ENCODE data around the gene DENND1A. TPM values are rescaled to one million over a fixed set of nuclear protein-coding genes. Genes with fewer than 3 reads are reported as not detected.

Gene DENND1A
- total and polyA plus RNA-seq, 2 of the 13 experiments (the other 11 are each of a cell fraction or from before 2014, with no cell fraction given): 14.8 to 30.1 TPM

- CTCF ChIA-PET (ENCODE audit: low intra/inter-chr PET ratio, low total read pairs): no interaction called here
- 0 out of 3 replicates have a peak, but pooled peaks have one; percentile 32 for ATAC-seq
- intact Hi-C loops (cut with micrococcal nuclease; ENCODE audit: unreplicated experiment): no loop called here
- Histone ChIP-seq H3K4me2 (ENCODE audit: low read depth, low read length) (no peak overlapping the region), H4K20me1 (ENCODE audit: insufficient read depth, low read length) (no peaks in the 10 kb centered on the region), H3K4me1 (ENCODE audit: insufficient read depth, low read length) (peaks cover 15% of the 10 kb centered on the region), H3K27me3 (ENCODE audit: control insufficient read depth in 1 of 2, insufficient read depth in 2 of 2, low read length in 2 of 2) (no peaks in the 10 kb centered on the region), H2AFZ (ENCODE audit: low read length) (no peak overlapping the region), H3K4me3 (replicated peaks in 1 of 3; ENCODE audit: insufficient read depth in 1 of 3, low read depth in 2 of 3, low read length in 3 of 3) (no peak overlapping the region), H3K36me3 (replicated peaks in 1 of 2; ENCODE audit: control insufficient read depth in 1 of 2, insufficient read depth in 2 of 2, low read length in 2 of 2) (peaks cover 0 to 4% of the 10 kb centered on the region in 2 experiments; a peak in 2 of 5 replicates), H3K27ac (ENCODE audit: extremely low read length, insufficient read depth, low read length) (no peak overlapping the region), H3K9me3 (ENCODE audit: low read length) (no peaks in the 10 kb centered on the region), H3K79me2 (ENCODE audit: insufficient read depth, low read length) (no peaks in the 10 kb centered on the region), H3K9ac (ENCODE audit: insufficient read depth, low read depth, low read length) (no peak overlapping the region)
- DNase-seq (ENCODE audit: low spot score): peak; percentile 25
- no TSS peak for BruUV-seq (replicated peaks)
- in situ Hi-C loops (cut with HindIII; ENCODE audit: extremely low pct_ligation_motif_present, low pct_unique_long_range_greater_than_20kb): no loop called here
- FAIRE-seq: no peak
- WGBS (ENCODE audit: low lambda C conversion rate): 83% methylated on average over 3 of the region's 3 CpGs
- POLR2A ChIA-PET: no interaction called here
- TF ChIP-seq KAT8 (CRISPR knock-in tag; IDR thresholded peaks at IDR 0.05): peak; percentile 27; the same call in 1 of the 2 replicates
- TF ChIP-seq FOXA1 (IDR thresholded peaks at IDR 0.05): no peak
- peak; percentile 72 for TF ChIP-seq FOXA1 (CRISPR knock-in tag; IDR thresholded peaks at IDR 0.05)
- TF ChIP-seq, protein P1, sequence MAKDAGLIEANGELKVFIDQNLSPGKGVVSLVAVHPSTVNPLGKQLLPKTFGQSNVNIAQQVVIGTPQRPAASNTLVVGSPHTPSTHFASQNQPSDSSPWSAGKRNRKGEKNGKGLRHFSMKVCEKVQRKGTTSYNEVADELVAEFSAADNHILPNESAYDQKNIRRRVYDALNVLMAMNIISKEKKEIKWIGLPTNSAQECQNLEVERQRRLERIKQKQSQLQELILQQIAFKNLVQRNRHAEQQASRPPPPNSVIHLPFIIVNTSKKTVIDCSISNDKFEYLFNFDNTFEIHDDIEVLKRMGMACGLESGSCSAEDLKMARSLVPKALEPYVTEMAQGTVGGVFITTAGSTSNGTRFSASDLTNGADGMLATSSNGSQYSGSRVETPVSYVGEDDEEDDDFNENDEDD (CRISPR knock-in tag; IDR thresholded peaks at IDR 0.05; ENCODE audit: borderline replicate concordance): no peak
- no peak for TF ChIP-seq HOMEZ (CRISPR knock-in tag; IDR thresholded peaks at IDR 0.05; ENCODE audit: low read depth)
- TF ChIP-seq, protein P2, sequence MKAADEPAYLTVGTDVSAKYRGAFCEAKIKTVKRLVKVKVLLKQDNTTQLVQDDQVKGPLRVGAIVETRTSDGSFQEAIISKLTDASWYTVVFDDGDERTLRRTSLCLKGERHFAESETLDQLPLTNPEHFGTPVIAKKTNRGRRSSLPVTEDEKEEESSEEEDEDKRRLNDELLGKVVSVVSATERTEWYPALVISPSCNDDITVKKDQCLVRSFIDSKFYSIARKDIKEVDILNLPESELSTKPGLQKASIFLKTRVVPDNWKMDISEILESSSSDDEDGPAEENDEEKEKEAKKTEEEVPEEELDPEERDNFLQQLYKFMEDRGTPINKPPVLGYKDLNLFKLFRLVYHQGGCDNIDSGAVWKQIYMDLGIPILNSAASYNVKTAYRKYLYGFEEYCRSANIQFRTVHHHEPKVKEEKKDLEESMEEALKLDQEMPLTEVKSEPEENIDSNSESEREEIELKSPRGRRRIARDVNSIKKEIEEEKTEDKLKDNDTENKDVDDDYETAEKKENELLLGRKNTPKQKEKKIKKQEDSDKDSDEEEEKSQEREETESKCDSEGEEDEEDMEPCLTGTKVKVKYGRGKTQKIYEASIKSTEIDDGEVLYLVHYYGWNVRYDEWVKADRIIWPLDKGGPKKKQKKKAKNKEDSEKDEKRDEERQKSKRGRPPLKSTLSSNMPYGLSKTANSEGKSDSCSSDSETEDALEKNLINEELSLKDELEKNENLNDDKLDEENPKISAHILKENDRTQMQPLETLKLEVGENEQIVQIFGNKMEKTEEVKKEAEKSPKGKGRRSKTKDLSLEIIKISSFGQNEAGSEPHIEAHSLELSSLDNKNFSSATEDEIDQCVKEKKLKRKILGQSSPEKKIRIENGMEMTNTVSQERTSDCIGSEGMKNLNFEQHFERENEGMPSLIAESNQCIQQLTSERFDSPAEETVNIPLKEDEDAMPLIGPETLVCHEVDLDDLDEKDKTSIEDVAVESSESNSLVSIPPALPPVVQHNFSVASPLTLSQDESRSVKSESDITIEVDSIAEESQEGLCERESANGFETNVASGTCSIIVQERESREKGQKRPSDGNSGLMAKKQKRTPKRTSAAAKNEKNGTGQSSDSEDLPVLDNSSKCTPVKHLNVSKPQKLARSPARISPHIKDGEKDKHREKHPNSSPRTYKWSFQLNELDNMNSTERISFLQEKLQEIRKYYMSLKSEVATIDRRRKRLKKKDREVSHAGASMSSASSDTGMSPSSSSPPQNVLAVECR (CRISPR knock-in tag; IDR thresholded peaks at IDR 0.05; ENCODE audit: borderline replicate concordance): no peak
- no peak for TF ChIP-seq ZSCAN31 (CRISPR knock-in tag; IDR thresholded peaks at IDR 0.05; ENCODE audit: low read depth)
- 0 out of 2 replicates have a peak, but pooled peaks have one; percentile 22 for TF ChIP-seq GATAD2A (CRISPR knock-in tag; IDR thresholded peaks at IDR 0.05)
- TF ChIP-seq, protein P3, sequence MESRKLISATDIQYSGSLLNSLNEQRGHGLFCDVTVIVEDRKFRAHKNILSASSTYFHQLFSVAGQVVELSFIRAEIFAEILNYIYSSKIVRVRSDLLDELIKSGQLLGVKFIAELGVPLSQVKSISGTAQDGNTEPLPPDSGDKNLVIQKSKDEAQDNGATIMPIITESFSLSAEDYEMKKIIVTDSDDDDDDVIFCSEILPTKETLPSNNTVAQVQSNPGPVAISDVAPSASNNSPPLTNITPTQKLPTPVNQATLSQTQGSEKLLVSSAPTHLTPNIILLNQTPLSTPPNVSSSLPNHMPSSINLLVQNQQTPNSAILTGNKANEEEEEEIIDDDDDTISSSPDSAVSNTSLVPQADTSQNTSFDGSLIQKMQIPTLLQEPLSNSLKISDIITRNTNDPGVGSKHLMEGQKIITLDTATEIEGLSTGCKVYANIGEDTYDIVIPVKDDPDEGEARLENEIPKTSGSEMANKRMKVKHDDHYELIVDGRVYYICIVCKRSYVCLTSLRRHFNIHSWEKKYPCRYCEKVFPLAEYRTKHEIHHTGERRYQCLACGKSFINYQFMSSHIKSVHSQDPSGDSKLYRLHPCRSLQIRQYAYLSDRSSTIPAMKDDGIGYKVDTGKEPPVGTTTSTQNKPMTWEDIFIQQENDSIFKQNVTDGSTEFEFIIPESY (CRISPR knock-in tag; IDR thresholded peaks at IDR 0.05): 0 out of 2 replicates have a peak, but pooled peaks have one; percentile 11
- no peak for TF ChIP-seq PITX1 (CRISPR knock-in tag; IDR thresholded peaks at IDR 0.05)
- no peak for TF ChIP-seq FOSL2 (CRISPR knock-in tag; IDR thresholded peaks at IDR 0.05)
- peak; percentile 90 for TF ChIP-seq CEBPB (IDR thresholded peaks at IDR 0.05; ENCODE audit: borderline replicate concordance, low read depth, low read length)
- TF ChIP-seq, protein P4, sequence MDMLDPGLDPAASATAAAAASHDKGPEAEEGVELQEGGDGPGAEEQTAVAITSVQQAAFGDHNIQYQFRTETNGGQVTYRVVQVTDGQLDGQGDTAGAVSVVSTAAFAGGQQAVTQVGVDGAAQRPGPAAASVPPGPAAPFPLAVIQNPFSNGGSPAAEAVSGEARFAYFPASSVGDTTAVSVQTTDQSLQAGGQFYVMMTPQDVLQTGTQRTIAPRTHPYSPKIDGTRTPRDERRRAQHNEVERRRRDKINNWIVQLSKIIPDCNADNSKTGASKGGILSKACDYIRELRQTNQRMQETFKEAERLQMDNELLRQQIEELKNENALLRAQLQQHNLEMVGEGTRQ (IDR thresholded peaks at IDR 0.05; ENCODE audit: low read depth, low read length): no peak
- TF ChIP-seq, protein P4 (CRISPR knock-in tag; IDR thresholded peaks at IDR 0.05; ENCODE audit: borderline replicate concordance): no peak
Observed at GRCh38 chr9:123537809-123538208, 392.1 kb downstream of the DENND1A start.
